GM12801 (cell line): ENCODE measurements around the gene TIMM23.

ENCODE experiments used
- CTCF ChIP-seq: IDR thresholded peaks from one replicate; pipeline ENCODE4 v1.5.1; 2011; ENCODE audit warnings: control low read depth; ENCODE audit not compliant: insufficient read length; ENCODE audit errors: extremely low read depth

TIMM23 gene

DNA sequence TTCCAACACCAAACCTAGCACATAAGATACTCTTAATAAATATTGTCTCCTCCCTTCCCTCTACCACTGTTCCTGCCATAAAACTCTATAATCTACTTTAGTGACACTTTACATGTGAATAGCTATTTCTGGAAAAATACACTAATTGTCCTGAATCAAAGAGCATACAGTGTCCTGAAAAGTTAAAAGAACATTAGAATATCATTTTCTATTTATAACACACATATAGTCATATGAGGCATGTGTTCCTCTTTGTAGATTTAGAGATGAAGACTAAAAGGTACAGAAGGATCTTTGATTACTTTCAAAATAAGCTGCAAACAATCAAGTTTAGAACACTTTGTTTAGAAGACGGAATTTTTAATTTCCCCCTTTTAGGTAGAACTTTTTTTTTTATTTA lies 44.5 kb downstream of the TIMM23 start:
- TF ChIP-seq CTCF = no peak

DNA sequence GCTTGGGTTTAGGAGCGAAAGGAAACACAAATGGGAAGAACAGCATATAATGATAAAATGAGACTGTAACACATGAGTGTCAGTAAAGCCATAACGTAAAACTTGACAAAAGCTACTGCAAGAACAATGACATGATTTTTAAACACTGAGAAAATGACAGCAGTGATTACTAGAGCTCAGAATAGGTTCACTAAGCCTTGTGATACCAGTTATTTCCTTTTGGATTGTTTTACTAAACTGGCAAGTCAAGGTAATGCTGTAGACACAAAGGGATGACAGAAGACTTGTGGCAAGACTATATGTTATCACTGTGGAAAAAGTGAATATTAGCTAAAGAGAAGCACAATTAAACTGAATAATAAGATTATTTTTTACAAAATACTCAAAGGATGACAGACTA lies 45.4 kb downstream of the TIMM23 start:
- no peak for TF ChIP-seq CTCF

DNA sequence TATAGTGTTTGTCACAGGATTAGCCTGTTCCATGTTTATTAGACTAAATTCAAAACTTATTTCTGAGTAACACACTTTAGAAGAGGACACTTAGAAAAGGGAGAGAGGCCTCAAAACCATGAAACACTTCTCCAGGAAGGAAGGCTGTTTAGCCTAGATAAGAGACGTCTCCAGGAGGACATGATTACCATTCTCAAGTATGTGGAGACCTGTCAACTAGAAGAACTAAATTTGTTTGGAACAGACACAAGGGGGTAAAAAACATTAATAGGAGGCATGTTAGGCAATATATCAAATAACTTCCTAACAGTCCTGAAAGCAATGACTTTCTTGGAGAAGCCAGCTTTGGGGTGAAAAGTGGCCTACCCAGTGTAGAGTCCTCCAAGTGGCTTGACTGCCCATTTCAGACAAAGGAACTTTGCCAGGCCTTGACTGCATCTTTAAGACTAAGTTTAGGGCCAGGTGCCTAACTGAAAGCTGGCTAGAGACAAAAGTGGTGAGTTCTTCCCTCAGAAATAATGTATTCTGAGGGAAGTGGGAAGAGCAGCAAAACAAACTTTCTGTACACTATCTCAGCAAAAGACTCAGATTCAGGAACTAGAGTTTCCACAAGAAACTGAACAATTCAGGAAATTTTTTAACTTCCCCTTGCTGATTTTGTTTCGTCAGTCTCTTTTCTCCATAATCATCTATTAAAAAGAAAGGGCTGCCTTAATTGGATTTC lies 46.3 kb downstream of the TIMM23 start:
- no peak for TF ChIP-seq CTCF

DNA sequence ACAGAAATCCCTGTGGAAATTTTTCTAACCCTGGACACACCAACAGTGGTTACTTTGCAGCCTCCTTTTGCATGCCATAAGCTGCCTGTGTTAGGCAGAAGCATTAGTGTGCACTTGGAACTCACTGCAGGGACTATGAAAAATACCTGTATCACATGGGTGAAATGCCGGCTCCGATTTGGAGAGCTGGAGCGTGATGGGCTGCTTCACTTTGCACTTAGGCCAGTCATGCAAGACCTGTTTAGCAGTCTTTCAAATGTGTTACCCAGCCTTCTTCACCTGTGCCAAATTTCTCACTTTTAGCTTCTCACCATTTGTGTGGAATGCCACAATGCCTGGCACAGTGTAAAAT lies 46.9 kb downstream of the TIMM23 start:
- TF ChIP-seq CTCF = no peak

DNA sequence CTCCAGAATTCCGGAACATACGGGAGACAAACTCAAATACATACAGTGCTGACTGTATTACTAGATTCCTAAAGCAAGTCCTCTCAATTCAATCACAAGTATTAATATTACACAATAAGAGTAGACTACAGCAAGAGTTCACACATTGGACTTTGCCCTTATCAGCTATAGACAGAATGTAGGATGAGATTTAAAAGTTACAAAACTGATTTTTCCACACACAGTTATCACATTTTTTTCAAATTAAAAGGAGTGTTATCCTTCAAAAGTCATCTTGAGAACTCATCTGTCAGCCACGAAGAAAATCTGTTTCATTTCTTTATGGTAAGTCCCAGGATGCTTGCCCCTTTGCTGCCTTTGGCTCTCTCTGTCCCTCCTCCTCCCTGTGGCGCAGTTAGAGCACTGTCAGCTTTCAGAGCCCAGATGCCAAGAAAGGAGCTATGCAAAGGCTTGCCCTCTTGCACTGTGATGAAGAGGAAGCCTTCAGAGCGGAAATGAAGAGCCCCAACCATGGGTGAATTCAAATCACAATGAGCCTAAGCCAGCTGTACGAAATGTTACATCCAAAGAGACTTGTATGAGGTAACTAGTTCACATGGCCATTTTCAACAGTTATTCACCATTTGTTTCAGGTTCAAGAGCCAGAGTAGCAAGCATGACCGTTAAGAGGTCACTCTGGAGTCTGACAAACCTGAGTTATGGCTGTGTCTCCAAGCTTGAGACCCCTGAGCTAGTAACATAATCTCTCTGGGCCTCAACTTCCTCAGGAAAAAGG lies 47.5 kb downstream of the TIMM23 start:
- TF ChIP-seq CTCF = no peak

DNA sequence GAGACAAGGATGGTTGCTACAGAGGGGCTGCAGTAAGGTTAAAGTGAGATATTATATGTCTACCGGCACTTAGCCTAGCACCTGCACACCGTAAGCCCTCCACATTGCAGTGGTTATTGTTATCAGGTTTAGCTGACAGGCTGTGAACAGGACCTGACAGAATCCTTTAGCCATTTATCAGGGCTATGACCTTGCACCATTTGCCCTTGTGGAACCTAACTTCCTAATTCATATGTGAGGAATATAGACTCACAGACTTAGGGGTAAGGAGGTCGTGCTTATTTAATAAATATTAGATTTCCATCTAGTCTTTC lies 48.0 kb downstream of the TIMM23 start:
- no peak for TF ChIP-seq CTCF

GRCh38 chr10:46022978-46023702 lies 50.9 kb downstream of the TIMM23 start:
- TF ChIP-seq CTCF = no peak
